GM18861 (cell line): ENCODE results near the gene CAD.

ENCODE experiments used
- ATAC-seq: cut with Tn5 transposase; IDR thresholded peaks from one replicate; pipeline ENCODE4 v1.9.1; 2021; ENCODE audit not compliant: unreplicated experiment

The CAD gene

GRCh38 chr2:27278010-27278409 lies 60.8 kb downstream of the CAD start:
- no peak for ATAC-seq

GRCh38 chr2:27280826-27281225 lies 63.7 kb downstream of the CAD start:
- ATAC-seq, result no peak

GRCh38 chr2:27281442-27281841 lies 64.3 kb downstream of the CAD start:
- no peak for ATAC-seq

GRCh38 chr2:27281855-27282559 lies 64.8 kb downstream of the CAD start, which contains the start of gene TRIM54:
Gene TRIM54, plus strand, starts transcription at chr2:27282429. Its CDS starts 303 bp downstream, at chr2:27282732.
- no peak for ATAC-seq

GRCh38 chr2:27282892-27283291 lies 65.7 kb downstream of the CAD start:
- no peak for ATAC-seq

- no peak for ATAC-seq
Observed at GRCh38 chr2:27284996-27285395, 67.8 kb downstream of the CAD start.

GRCh38 chr2:27285481-27285880 lies 68.3 kb downstream of the CAD start:
- ATAC-seq, result no peak

- ATAC-seq, result no peak
Observed at GRCh38 chr2:27288610-27289009, 71.4 kb downstream of the CAD start.

- no peak for ATAC-seq
Observed at GRCh38 chr2:27290549-27290948, 73.4 kb downstream of the CAD start.

- ATAC-seq, result no peak
Observed at GRCh38 chr2:27291865-27292264, 74.7 kb downstream of the CAD start.
